T-helper 1 cell treated with Interleukin-12 subunit alpha and Interleukin-12 subunit beta and Interleukin-4 antibody, amounts not matched to agents 30 μg/mL and 1 μg/mL, for 36 hours (primary cell): ENCODE results near the gene SLC35F3.

Source experiments
- H3K27ac Mint-ChIP-seq: one replicate; pipeline ENCODE4 v1.8.0; 2021; ENCODE audit warnings: mild to moderate bottlenecking, mixed read lengths
- H3K27me3 Mint-ChIP-seq: one replicate; pipeline ENCODE4 v1.8.0; 2021; ENCODE audit warnings: low read depth, mixed read lengths
- H3K36me3 Mint-ChIP-seq: one replicate; pipeline ENCODE4 v1.8.0; 2021; ENCODE audit warnings: low read depth, mixed read lengths
- H3K4me1 Mint-ChIP-seq: one replicate; pipeline ENCODE4 v1.8.0; 2021; ENCODE audit warnings: low read depth, mixed read lengths
- H3K4me3 Mint-ChIP-seq: one replicate; pipeline ENCODE4 v1.8.0; 2021; ENCODE audit warnings: mild to moderate bottlenecking, moderate library complexity, mixed read lengths
- H3K9me3 Mint-ChIP-seq: one replicate; pipeline ENCODE4 v1.8.0; 2021; ENCODE audit warnings: mixed read lengths

SLC35F3 gene

DNA sequence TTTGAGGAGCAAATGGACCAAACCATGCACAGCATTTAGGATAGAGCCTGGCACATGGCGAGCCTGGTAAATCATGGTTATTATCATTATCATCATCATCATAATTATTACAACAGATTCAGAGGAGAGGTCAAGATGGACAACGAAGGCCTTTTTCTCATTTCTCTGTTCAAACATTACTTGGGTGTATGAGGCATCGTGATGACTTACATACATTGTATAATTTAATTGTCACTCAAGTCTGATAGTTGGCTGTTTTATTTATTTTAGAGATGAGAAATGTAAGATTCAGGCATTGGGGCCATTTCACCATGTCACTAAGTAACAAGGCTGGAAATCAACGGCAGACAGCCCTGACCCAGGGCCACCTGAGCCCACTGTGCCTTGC, 68.1 kb downstream of the SLC35F3 start:
- Mint-ChIP-seq H3K4me3 (no peak overlapping the region), H3K36me3 (no peaks in the 10 kb centered on the region), H3K4me1 (no peaks in the 10 kb centered on the region), H3K9me3 (no peaks in the 10 kb centered on the region), H3K27me3 (no peaks in the 10 kb centered on the region), H3K27ac (no peak overlapping the region)

DNA sequence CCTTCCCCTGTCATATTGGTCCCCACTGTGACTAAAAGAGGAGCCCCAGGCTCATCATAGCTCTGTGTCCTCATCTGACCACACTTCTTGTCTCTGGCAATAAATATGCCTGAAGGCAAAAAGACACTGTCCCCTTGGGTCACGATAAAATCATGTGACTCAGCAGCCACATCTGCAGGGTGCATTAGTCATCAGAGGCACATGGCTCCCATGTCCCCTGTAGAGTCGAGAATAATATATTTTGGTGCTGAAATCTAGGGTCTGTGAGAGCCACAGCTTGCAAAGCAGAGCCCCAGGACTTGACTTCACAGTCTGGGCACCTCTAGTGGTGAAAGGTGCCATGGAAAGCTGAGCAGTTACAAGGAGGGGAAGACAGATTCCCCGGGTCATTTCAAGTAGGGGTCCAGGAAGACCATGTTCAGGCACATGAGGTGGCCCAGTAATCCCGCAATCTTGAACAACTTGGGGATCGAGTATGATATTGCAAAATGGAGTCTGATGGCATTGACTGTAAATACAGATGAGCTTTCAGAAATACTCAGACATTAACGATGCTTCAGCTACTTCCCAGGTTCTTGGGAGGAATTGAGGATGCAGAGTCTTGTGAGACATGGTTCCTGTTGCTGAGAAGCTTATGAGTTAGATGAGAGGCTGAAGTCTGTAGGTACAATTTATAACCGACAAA, 68.6 kb downstream of the SLC35F3 start:
- no peak overlapping the region for H3K27ac Mint-ChIP-seq
- no peaks in the 10 kb centered on the region for H3K27me3 Mint-ChIP-seq
- H3K4me1 Mint-ChIP-seq = no peaks in the 10 kb centered on the region
- no peaks in the 10 kb centered on the region for H3K9me3 Mint-ChIP-seq
- H3K36me3 Mint-ChIP-seq = no peaks in the 10 kb centered on the region
- no peak overlapping the region for H3K4me3 Mint-ChIP-seq

DNA sequence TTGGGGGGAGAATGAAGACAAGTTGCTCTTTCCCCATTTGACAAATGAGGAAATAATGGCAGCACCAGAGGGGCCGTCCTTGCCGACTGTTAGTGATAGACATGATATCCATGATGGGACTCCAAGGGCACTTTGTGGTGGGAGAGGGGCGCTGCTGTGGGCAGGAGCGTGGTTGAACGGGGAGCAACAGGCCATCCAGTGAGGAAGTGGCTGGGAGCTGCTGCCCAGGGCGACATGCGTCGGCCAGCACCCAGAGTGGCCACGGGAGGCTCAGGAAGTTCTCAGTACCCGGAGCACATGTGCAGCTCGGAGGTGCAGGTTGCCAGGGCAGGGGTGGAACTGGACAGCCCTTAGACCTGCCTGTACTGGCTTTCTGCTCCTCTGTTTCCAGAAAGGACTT, 71.0 kb downstream of the SLC35F3 start:
- Mint-ChIP-seq H3K4me3 (no peak overlapping the region), H3K27me3 (no peaks in the 10 kb centered on the region), H3K27ac (no peak overlapping the region), H3K4me1 (no peaks in the 10 kb centered on the region), H3K36me3 (no peaks in the 10 kb centered on the region), H3K9me3 (no peaks in the 10 kb centered on the region)

DNA sequence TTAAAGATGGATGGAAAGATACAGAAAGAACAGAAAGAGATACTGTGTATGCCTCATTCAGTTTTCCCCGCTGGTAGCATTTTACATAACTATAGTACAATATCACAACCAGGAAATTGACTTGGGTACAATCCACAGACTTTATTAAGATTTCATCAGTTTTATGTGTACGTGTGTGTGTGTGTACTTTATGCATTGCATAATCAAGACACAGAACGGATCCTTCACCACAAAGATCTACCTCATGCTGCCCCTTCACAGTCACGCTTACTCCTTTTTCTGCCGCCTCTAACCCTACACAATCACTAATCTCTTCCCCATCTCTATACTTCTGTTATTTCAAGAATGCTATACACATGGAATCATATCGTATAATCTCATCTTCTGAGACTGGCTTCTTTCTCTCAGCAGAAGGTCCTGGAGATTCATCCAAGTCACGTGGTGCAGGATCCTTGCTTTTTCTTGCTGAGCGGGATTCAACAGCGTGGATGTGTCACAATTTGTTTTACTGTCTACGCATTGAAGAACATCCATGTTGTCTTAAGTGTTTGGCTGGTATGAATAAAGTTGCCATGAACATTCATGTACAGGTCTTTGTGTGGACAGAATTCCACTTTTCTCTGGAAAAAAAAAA, 76.7 kb downstream of the SLC35F3 start:
- Mint-ChIP-seq H3K27ac (no peak overlapping the region), H3K9me3 (no peaks in the 10 kb centered on the region), H3K4me3 (no peak overlapping the region), H3K4me1 (no peaks in the 10 kb centered on the region), H3K36me3 (no peaks in the 10 kb centered on the region), H3K27me3 (no peaks in the 10 kb centered on the region)

DNA sequence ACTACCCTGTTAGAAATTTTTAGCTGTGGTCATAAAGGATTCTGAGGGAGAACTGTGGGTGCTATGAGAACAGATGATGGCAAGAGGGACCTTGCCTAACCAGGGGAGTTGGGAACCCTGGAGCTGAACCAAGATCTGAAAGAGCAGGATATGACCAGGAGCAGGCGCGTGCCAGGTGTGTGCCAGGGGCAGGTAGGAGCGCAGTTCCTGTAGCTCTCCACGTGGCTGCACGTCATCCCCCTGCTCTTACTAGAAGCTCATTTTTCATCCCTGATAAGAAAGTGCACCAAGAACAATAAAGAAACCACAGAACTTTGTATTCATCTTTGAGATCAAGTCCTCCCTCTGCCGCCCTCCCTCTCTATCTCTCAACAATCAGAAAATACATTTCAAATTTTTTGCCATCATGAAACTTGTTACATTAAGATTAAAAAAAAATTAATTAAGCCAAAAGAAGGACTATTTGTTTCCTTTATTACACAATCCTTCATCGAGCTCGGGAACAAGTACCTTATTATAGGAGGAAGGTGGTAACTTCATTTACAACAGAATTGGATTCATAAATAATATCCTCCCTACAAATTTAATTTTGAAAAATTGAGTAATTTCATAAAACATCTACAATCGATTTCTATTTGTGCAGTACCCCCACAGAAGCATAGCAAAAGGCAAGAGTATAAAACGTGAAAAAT, 78.5 kb downstream of the SLC35F3 start:
- H3K9me3 Mint-ChIP-seq = no peaks in the 10 kb centered on the region
- H3K4me1 Mint-ChIP-seq = no peaks in the 10 kb centered on the region
- no peaks in the 10 kb centered on the region for H3K36me3 Mint-ChIP-seq
- no peak overlapping the region for H3K27ac Mint-ChIP-seq
- no peak overlapping the region for H3K4me3 Mint-ChIP-seq
- peaks cover 5% of the 10 kb centered on the region for H3K27me3 Mint-ChIP-seq

DNA sequence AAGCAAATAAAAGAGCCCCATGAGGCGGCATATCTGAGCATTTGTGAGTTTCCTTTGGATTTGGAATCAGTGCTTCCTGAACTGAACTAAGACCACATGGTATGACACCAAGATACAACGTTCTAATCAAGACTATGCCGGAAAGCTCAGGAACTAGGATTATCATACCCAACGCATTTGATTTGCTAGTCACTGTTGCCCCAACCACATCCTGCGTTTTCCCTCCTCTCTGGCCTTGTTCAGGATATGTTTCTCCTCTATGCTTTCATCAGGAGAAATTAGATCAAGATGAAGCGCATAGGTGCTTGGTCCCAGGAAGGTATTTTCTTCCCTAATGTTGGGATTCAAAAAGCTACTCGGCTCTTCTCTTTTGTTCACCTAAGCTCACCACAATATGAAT, 79.3 kb downstream of the SLC35F3 start:
- Mint-ChIP-seq H3K4me1 (no peaks in the 10 kb centered on the region), H3K9me3 (no peaks in the 10 kb centered on the region), H3K27ac (no peak overlapping the region), H3K4me3 (no peak overlapping the region), H3K27me3 (peaks cover 6% of the 10 kb centered on the region), H3K36me3 (no peaks in the 10 kb centered on the region)

DNA sequence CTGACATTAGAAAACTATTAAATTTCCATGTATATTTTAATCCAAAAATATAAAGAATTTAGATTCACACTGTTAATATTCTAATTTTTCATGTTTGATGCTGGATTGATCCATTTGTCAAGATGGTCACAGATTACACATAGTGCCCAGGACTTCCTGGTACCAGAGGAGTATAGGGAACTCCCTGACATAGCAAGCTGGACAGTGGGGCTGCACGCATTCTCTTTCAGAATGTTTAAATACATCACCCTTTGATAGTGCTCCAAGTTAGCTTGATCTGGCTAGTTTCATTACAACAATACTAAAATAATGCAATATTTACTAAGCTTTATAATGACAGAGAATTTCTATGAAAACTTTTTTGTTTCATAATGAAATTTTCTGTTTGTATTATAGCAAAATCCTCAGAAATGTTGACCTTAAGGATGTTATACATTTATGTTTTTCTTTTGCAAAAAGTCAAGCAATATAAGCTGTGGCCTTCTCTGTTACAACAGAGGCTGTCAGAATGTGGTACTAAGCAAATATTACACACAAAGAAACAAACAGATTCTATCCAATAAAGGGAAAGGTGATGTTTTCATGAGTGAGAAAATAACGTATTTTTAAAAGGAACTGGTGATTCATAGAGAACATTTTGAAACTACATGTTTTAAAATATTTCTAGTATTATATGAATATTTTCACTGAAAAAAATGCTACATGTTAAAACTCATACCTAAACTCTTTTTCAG, 84.7 kb downstream of the SLC35F3 start:
- H3K4me3 Mint-ChIP-seq = no peak overlapping the region
- H3K27ac Mint-ChIP-seq = no peak overlapping the region
- peaks cover 6% of the 10 kb centered on the region for H3K27me3 Mint-ChIP-seq
- no peaks in the 10 kb centered on the region for H3K9me3 Mint-ChIP-seq
- no peaks in the 10 kb centered on the region for H3K36me3 Mint-ChIP-seq
- no peaks in the 10 kb centered on the region for H3K4me1 Mint-ChIP-seq

DNA sequence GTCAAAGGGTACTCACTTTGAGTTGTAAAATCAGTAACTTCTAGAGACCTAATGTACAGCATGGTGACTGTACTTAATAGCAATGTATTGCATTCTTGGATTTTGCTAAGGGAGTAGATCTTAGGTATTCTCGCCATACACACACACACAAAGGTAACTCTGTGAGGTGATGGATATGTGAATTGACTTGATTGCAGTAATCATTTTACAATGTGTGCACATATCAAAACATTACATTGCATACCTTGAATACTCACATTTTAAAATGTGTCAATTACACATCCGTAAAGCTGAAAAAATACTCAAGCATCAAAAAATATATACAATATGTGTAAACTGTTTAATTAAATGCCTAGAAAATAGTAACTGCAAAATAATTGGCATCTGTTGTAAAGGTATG, 86.0 kb downstream of the SLC35F3 start:
- Mint-ChIP-seq H3K4me1 (no peaks in the 10 kb centered on the region), H3K9me3 (no peaks in the 10 kb centered on the region), H3K4me3 (no peak overlapping the region), H3K27ac (no peak overlapping the region), H3K36me3 (no peaks in the 10 kb centered on the region), H3K27me3 (peaks cover 9% of the 10 kb centered on the region)

DNA sequence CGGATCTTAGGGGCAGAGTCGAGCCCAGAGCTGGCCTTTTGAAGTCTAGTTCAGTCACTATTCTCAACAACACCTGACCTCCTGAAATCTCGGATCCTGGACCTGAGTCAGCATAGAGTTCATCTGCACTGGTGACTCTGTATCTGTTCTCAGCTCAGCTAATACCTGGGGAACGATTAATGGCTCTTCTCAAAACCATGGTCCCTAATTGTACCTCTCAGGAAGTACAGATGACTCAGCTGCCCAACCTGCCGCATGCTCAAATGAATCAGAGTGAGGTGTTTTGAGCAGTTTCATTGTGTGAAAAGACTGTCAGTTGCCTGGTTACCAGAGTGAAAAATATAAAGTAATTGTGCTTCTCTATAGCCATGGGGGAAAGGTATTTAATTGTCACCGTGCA, 89.2 kb downstream of the SLC35F3 start:
- no peak overlapping the region for H3K27ac Mint-ChIP-seq

DNA sequence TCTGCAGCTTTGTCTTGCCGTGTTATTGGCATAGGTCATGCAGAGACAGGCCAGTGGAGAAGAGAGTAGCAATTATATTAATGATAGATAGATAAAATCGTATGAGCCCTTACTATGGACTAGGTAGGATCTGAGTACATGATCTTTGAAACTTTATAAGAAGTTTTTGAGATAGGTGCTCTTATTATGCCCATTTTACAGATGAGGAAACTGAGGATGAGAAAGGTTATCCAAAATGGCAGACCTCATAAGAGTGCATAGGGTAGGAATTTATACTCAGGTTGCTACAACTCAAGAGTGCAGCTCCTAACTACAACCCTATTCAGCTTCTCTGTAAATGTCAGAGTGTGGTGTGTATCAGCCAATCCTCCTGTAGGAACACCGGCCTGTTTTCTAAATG, 89.6 kb downstream of the SLC35F3 start:
- H3K4me1 Mint-ChIP-seq = no peaks in the 10 kb centered on the region

More for the DNA sequence above, 89.2 kb downstream of the SLC35F3 start:
- Mint-ChIP-seq H3K4me3 (no peak overlapping the region), H3K36me3 (no peaks in the 10 kb centered on the region), H3K9me3 (no peaks in the 10 kb centered on the region), H3K27me3 (peaks cover 3% of the 10 kb centered on the region), H3K4me1 (no peaks in the 10 kb centered on the region)

DNA sequence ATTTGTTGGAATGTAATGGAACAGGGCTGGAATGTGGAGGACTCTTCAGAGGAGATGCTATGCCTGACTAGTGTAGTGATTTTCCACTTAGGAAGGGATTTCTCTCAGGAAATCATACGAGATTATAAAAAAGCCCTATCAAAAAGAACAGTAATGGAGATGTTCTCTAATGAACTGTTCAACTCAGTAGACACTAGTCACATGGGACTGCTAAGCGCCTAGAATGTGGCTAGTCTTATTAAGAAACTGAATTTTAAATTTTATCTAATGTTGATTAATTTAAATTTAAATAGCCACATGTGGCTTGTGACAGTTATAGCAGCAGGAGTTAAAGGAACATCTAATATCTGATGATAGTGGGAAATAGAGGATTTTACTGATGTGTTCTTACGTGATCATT, 94.0 kb downstream of the SLC35F3 start:
- no peaks in the 10 kb centered on the region for H3K9me3 Mint-ChIP-seq
- H3K27me3 Mint-ChIP-seq = peaks cover 3% of the 10 kb centered on the region
- H3K4me1 Mint-ChIP-seq = no peaks in the 10 kb centered on the region
- H3K4me3 Mint-ChIP-seq = no peak overlapping the region
- H3K27ac Mint-ChIP-seq = no peak overlapping the region
- no peaks in the 10 kb centered on the region for H3K36me3 Mint-ChIP-seq

More for the DNA sequence above, 89.6 kb downstream of the SLC35F3 start:
- H3K27me3 Mint-ChIP-seq = peaks cover 3% of the 10 kb centered on the region
- H3K36me3 Mint-ChIP-seq = no peaks in the 10 kb centered on the region
- H3K9me3 Mint-ChIP-seq = no peaks in the 10 kb centered on the region
- no peak overlapping the region for H3K4me3 Mint-ChIP-seq
- H3K27ac Mint-ChIP-seq = no peak overlapping the region

DNA sequence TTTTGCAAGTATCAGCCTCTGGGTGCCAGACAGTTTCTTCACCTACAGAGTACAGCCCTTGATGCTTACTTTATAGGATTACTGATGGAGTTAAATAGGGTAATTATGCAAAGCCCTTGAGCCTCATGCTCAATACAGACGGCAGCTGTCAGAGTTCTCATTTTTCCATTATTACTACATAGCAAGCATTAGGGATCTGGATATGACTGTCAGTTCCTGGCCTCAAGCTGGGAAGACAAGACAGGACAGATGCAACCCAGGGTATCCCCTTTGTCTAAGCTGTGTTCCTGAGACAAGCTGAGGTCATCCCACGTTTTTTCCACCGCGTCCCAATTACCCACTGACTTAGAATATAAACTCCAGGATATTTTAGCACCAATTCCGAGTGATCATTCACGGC, 94.4 kb downstream of the SLC35F3 start:
- H3K4me1 Mint-ChIP-seq = no peaks in the 10 kb centered on the region
- no peak overlapping the region for H3K4me3 Mint-ChIP-seq
- H3K27me3 Mint-ChIP-seq = peaks cover 3% of the 10 kb centered on the region

DNA sequence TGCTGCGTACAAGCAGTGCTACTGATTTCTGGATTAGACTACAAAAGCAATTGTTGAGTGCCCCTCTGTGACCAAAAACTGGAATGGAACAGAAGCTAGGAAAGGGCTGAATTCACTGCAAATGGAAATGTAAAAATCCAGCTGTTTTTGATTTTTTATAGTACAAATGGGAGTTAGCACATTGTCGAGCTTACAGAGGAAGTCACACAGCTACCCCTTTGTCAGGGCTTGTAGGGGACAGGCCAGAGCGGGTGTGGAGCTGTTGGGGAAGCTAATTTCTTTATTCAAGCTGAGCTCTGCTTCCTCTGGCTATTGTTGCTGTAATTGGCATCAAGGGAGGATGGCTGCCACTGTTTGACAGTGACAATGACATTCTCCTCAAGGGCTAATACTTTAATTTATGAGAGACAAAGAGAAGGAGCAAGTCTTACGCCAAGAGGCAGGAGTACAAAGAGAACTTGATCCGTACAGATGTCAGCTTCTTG, 96.1 kb downstream of the SLC35F3 start:
- Mint-ChIP-seq H3K36me3 (no peaks in the 10 kb centered on the region), H3K4me3 (no peak overlapping the region), H3K9me3 (no peaks in the 10 kb centered on the region), H3K27ac (no peak overlapping the region), H3K27me3 (no peaks in the 10 kb centered on the region), H3K4me1 (no peaks in the 10 kb centered on the region)

More for the DNA sequence above, 94.4 kb downstream of the SLC35F3 start:
- Mint-ChIP-seq H3K36me3 (no peaks in the 10 kb centered on the region), H3K27ac (no peak overlapping the region), H3K9me3 (no peaks in the 10 kb centered on the region)

DNA sequence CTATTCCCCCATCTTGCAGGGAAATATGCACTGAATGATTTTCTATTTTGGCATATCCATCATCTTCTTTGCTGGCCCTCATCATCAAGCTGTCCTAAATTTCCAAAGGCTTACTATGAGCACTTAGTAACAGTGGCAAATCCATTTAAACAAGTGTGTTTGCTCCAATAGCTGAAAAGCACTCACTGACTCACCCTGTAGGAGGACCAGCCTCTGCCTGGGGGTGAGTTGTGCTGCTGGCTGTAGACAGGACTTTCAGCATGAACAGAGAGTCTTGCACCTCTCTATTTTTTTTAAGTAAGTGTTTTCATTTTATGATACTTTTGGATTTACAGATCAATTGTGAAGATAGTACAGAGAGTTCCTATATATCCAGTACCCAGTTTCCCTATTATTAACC, 97.3 kb downstream of the SLC35F3 start:
- H3K27me3 Mint-ChIP-seq = no peaks in the 10 kb centered on the region
- no peaks in the 10 kb centered on the region for H3K36me3 Mint-ChIP-seq
- no peak overlapping the region for H3K27ac Mint-ChIP-seq
- no peaks in the 10 kb centered on the region for H3K9me3 Mint-ChIP-seq
- H3K4me1 Mint-ChIP-seq = no peaks in the 10 kb centered on the region
- no peak overlapping the region for H3K4me3 Mint-ChIP-seq
